MM.1S (cell line): ENCODE results near the gene LYL1.

ENCODE experiments used
- DNase-seq: peaks from one replicate; pipeline ENCODE4 v3.0.0-alpha.2; 2015
- H2AFZ ChIP-seq: fragments of 300-600 bp; sonication (generic); 2 replicates; pipeline ENCODE4 v1.6.0; 2016; ENCODE audit warnings: antibody characterized with exemption, low read length
- H3F3A ChIP-seq: fragments of 300-600 bp; sonication (generic); 2 replicates; pipeline ENCODE4 v1.6.1; 2016; ENCODE audit warnings: mild to moderate bottlenecking, antibody characterized with exemption, low read length, moderate library complexity, mixed read lengths; ENCODE audit not compliant: insufficient read depth
- H3K27ac ChIP-seq: fragments of 300-600 bp; sonication (generic); 2 replicates; pipeline ENCODE4 v1.5.1; 2016; ENCODE audit warnings: mild to moderate bottlenecking, low read length
- H3K27me3 ChIP-seq: fragments of 300-600 bp; sonication (generic); replicated peaks from 2 replicates; pipeline ENCODE4 v1.6.0; 2016; ENCODE audit warnings: low read length; ENCODE audit not compliant: insufficient read depth
- H3K36me3 ChIP-seq: fragments of 300-600 bp; sonication (generic); replicated peaks from 2 replicates; pipeline ENCODE4 v1.6.1; 2016; ENCODE audit warnings: mild to moderate bottlenecking, low read length, mixed read lengths; ENCODE audit not compliant: insufficient read depth
- H3K4me1 ChIP-seq: fragments of 300-600 bp; sonication (generic); 2 replicates; pipeline ENCODE4 v1.6.1; 2016; ENCODE audit warnings: low read length, mixed read lengths
- H3K4me2 ChIP-seq: fragments of 300-600 bp; sonication (generic); 2 replicates; pipeline ENCODE4 v1.6.0; 2016; ENCODE audit warnings: low read depth, low read length
- H3K4me3 ChIP-seq: fragments of 300-600 bp; sonication (generic); 2 replicates; pipeline ENCODE4 v1.5.1; 2016; ENCODE audit warnings: low read length, mixed read lengths
- H3K79me2 ChIP-seq: fragments of 300-600 bp; sonication (generic); 2 replicates; pipeline ENCODE4 v1.6.1; 2016; ENCODE audit warnings: mixed run types, low read length, mixed read lengths
- H3K9ac ChIP-seq: fragments of 300-600 bp; sonication (generic); 2 replicates; pipeline ENCODE4 v1.6.1; 2016; ENCODE audit warnings: low read length, mixed read lengths
- H3K9me2 ChIP-seq: fragments of 300-600 bp; sonication (generic); replicated peaks from 2 replicates; pipeline ENCODE4 v1.6.1; 2016; ENCODE audit warnings: mild to moderate bottlenecking, low read length, mixed read lengths; ENCODE audit not compliant: insufficient read depth
- H3K9me3 ChIP-seq: fragments of 300-600 bp; sonication (generic); replicated peaks from 2 replicates; pipeline ENCODE4 v1.6.1; 2016; ENCODE audit warnings: mild to moderate bottlenecking, low read length, mixed read lengths; ENCODE audit not compliant: insufficient read depth
- H4K20me1 ChIP-seq: fragments of 300-600 bp; sonication (generic); 2 replicates; pipeline ENCODE4 v1.6.1; 2016; ENCODE audit warnings: mild to moderate bottlenecking, low read length, moderate library complexity, mixed read lengths; ENCODE audit not compliant: insufficient read depth
- CTCF ChIP-seq: fragments of 300-600 bp; sonication (generic); IDR thresholded peaks from 2 replicates; pipeline ENCODE4 v1.5.1; 2016; ENCODE audit warnings: antibody characterized with exemption, low read length, mixed read lengths
- EZH2 ChIP-seq: fragments of 300-600 bp; sonication (generic); optimal IDR thresholded peaks from 2 replicates; pipeline ENCODE3; 2017; ENCODE audit warnings: low read depth, mild to moderate bottlenecking, antibody characterized with exemption, low read length, mixed read lengths
- EZH2phosphoT487 ChIP-seq: fragments of 300-600 bp; sonication (generic); IDR thresholded peaks from 2 replicates; pipeline ENCODE4 v1.6.1; 2018; ENCODE audit warnings: antibody characterized with exemption, low read length

The LYL1 gene

DNA sequence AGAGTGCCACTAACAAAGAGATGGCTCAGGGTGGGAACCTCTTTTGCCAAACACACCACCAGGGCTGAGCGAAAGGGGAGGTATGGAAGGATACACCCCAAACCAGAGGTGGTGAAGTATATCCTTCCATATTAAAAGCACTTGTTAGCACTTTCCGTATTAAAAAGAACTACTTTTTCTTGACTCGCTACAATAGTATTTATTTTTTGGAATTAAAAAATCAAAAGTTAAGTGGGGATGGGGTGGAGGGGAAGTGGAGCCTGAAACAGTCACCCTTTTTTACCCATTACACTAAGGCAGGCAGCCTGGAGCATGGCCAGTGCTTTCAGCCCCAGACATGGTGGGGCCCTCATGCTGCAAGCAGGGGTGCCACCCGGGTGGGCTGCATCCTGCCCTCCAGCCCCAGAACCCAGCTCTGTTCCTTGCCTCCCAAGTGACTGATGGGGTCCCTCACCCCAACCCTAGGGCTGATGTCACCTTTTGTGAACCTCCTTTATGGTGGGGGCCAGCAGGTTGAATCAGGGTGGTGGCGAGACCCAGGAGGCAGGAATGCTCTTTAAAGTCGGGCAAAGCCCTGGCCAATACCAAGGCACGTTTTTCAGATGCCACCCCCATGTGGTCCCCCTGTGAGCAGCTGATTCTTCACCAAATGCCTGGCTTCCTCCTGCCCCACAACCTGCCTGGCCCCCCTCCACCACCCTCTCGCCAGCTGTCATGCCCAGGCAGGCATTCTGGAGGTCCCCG is 31.0 kb downstream of the LYL1 start:
- H3K4me2 ChIP-seq, result no peak overlapping the region
- H3K27me3 ChIP-seq, result peaks cover 48% of the 10 kb centered on the region
- H3F3A ChIP-seq, result no peaks in the 10 kb centered on the region
- H2AFZ ChIP-seq, result no peak overlapping the region
- H3K4me3 ChIP-seq, result no peak overlapping the region
- H3K9me3 ChIP-seq, result no peaks in the 10 kb centered on the region
- no peaks in the 10 kb centered on the region for H3K9me2 ChIP-seq
- no peaks in the 10 kb centered on the region for H3K4me1 ChIP-seq
- TF ChIP-seq EZH2 (no peak), EZH2phosphoT487 (no peak), CTCF (no peak)
- DNase-seq, result no peak
- no peak overlapping the region for H3K9ac ChIP-seq
- H3K79me2 ChIP-seq, result no peaks in the 10 kb centered on the region
- no peaks in the 10 kb centered on the region for H4K20me1 ChIP-seq
- no peak overlapping the region for H3K27ac ChIP-seq
- H3K36me3 ChIP-seq, result no peaks in the 10 kb centered on the region

GRCh38 chr19:13070425-13071140 is 32.1 kb downstream of the LYL1 start:
- peaks cover 45% of the 10 kb centered on the region for H3K27me3 ChIP-seq

More at GRCh38 chr19:13070425-13071140, 32.1 kb downstream of the LYL1 start:
- Histone ChIP-seq H3K79me2 (no peaks in the 10 kb centered on the region), H3K9me2 (no peaks in the 10 kb centered on the region), H3K36me3 (no peaks in the 10 kb centered on the region), H3K4me2 (no peak overlapping the region), H3K4me1 (no peaks in the 10 kb centered on the region), H3K4me3 (no peak overlapping the region), H3K9me3 (no peaks in the 10 kb centered on the region), H3F3A (no peaks in the 10 kb centered on the region), H2AFZ (no peak overlapping the region), H4K20me1 (no peaks in the 10 kb centered on the region), H3K9ac (no peak overlapping the region), H3K27ac (no peak overlapping the region)
- no peak for TF ChIP-seq EZH2
- no peak for TF ChIP-seq CTCF
- no peak for TF ChIP-seq EZH2phosphoT487
- no peak for DNase-seq
